ENCODE data around the gene TSPAN33. TPM values are rescaled to one million over a fixed set of nuclear protein-coding genes. Genes with fewer than 3 reads are reported as not detected.
A peak's percentile ranks its signal among the peaks of the same experiment; 100 is the strongest.

TSPAN33 gene
- total and polyA plus RNA-seq, 2 of the 13 experiments (the other 11 are each of a cell fraction or from before 2014, with no cell fraction given) = 15.3 to 16.5 TPM

- TF ChIP-seq ZNF275 (CRISPR knock-in tag; IDR thresholded peaks at IDR 0.05; ENCODE audit: borderline replicate concordance) = no peak
- TF ChIP-seq EP300 (IDR thresholded peaks at IDR 0.05; ENCODE audit: low read depth in 2 of 2, low read length in 2 of 2) = 0 out of 4 replicates have a peak, but pooled peaks of 1 of the 2 experiments have one; percentile 25
- no peak for TF ChIP-seq EP300 (CRISPR knock-in tag; IDR thresholded peaks at IDR 0.05; ENCODE audit: borderline replicate concordance)
- no peak for TF ChIP-seq AHDC1 (CRISPR knock-in tag; IDR thresholded peaks at IDR 0.05; ENCODE audit: borderline replicate concordance)
- no peak for TF ChIP-seq FOXA1 (IDR thresholded peaks at IDR 0.05)
- no peak for TF ChIP-seq FOXA1 (CRISPR knock-in tag; IDR thresholded peaks at IDR 0.05)
- no peak for TF ChIP-seq ZNF282 (IDR thresholded peaks at IDR 0.05; ENCODE audit: partially characterized antibody)
- TF ChIP-seq NR2C2 (CRISPR knock-in tag; IDR thresholded peaks at IDR 0.05; ENCODE audit: borderline replicate concordance) = peak; percentile 24; the same call in 1 of the 2 replicates
- TF ChIP-seq ZBTB46 (CRISPR knock-in tag; IDR thresholded peaks at IDR 0.05; ENCODE audit: borderline replicate concordance) = no peak
- TF ChIP-seq CENPX (CRISPR knock-in tag; IDR thresholded peaks at IDR 0.05) = no peak
- no peak for TF ChIP-seq ZSCAN30 (CRISPR knock-in tag; IDR thresholded peaks at IDR 0.05)
- peak; percentile 58; the same call in 1 of the 2 replicates for TF ChIP-seq ZSCAN25 (CRISPR knock-in tag; IDR thresholded peaks at IDR 0.05)
- TF ChIP-seq MXD3 (CRISPR knock-in tag; IDR thresholded peaks at IDR 0.05) = no peak
- no peak for TF ChIP-seq ZNF18 (CRISPR knock-in tag; IDR thresholded peaks at IDR 0.05; ENCODE audit: insufficient replicate concordance)
- no peak for TF ChIP-seq HNRNPL (IDR thresholded peaks at IDR 0.05; ENCODE audit: low read depth, low read length)
- TF ChIP-seq DMTF1 (CRISPR knock-in tag; IDR thresholded peaks at IDR 0.05) = no peak
Measured at GRCh38 chr7:129188372-129188891, 43.9 kb downstream of the TSPAN33 start, which contains the start of gene SMO (continued).

All from HepG2 (cell line).